PC-3 (cell line): ENCODE results near the gene COL27A1.
"Not testable (repeated sequence)": the region's sequence is repeated elsewhere in the genome, so short reads cannot be mapped to it uniquely, and the experiment has no call there.

Experiments
- EZH2 ChIP-seq: fragments of 300-600 bp; sonication (generic); IDR thresholded peaks from one replicate; pipeline ENCODE4 v1.6.1; 2017; ENCODE audit warnings: antibody characterized with exemption, mild to moderate bottlenecking, low read length; ENCODE audit not compliant: unreplicated experiment
- TF ChIP-seq, protein P1 (sequence below): fragments of 300-600 bp; sonication (generic); conservative IDR thresholded peaks from 2 replicates; pipeline ENCODE4 v1.5.1; 2017; ENCODE audit warnings: antibody characterized with exemption, low read depth, mild to moderate bottlenecking, low read length

DNA sequence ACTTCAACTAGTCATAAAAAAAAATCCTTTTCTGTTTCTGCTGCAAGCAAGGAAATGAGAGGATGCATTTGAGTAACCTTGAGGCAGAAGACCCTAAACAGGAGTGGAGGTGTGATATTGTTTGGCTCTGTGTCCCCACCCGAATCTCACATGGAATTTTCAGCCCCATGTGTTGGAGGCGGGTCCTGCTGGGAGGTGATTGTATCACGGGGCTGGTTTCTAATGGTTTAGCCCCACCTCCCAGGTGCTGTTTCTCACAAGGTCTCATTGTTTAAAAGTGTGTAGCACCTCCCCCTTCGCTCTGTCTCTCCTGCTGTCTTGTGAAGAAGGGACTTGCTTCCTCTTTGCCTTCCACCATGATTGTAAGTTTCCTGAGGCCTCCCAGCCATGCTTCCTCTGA, 178.4 kb downstream of the COL27A1 start:
- TF ChIP-seq, protein P1, sequence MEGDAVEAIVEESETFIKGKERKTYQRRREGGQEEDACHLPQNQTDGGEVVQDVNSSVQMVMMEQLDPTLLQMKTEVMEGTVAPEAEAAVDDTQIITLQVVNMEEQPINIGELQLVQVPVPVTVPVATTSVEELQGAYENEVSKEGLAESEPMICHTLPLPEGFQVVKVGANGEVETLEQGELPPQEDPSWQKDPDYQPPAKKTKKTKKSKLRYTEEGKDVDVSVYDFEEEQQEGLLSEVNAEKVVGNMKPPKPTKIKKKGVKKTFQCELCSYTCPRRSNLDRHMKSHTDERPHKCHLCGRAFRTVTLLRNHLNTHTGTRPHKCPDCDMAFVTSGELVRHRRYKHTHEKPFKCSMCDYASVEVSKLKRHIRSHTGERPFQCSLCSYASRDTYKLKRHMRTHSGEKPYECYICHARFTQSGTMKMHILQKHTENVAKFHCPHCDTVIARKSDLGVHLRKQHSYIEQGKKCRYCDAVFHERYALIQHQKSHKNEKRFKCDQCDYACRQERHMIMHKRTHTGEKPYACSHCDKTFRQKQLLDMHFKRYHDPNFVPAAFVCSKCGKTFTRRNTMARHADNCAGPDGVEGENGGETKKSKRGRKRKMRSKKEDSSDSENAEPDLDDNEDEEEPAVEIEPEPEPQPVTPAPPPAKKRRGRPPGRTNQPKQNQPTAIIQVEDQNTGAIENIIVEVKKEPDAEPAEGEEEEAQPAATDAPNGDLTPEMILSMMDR = not testable (repeated sequence)
- TF ChIP-seq EZH2 = not testable (repeated sequence)
